Kidney epithelial cell (primary cell): ENCODE measurements around the gene ABAT. TPM values are rescaled to one million over a fixed set of nuclear protein-coding genes. Genes with fewer than 3 reads are reported as not detected.
A peak's percentile ranks its signal among the peaks of the same experiment; 100 is the strongest.

Experiments used
- DNase-seq: peaks from one replicate; pipeline ENCODE4 v3.0.0-alpha.2; 2010; ENCODE audit warnings: low read depth
- H3K27me3 ChIP-seq: 2 replicates; pipeline ENCODE4 v1.6.0; 2011; ENCODE audit warnings: low read length; ENCODE audit not compliant: control insufficient read depth, insufficient read depth
- H3K36me3 ChIP-seq: 2 replicates; pipeline ENCODE4 v1.5.1; 2011; ENCODE audit warnings: low read length; ENCODE audit not compliant: control insufficient read depth, insufficient read depth
- H3K4me3 ChIP-seq: 2 replicates; pipeline ENCODE4 v1.5.1; 2011; ENCODE audit warnings: low read depth, mild to moderate bottlenecking, control low read depth, low read length
- CTCF ChIP-seq: IDR thresholded peaks from 2 replicates; pipeline ENCODE4 v1.5.1; 2011; ENCODE audit warnings: mild to moderate bottlenecking, moderate library complexity, low read length, control low read depth, inconsistent platforms; ENCODE audit not compliant: insufficient read depth, poor library complexity, severe bottlenecking
- total RNA-seq: library from RNA; depleted of rRNA; stranded (reverse); fragments of >200 nt; gene quantifications from 2 replicates; pipeline ENCODE4 v1.2.3, GENCODE V29; 2015

ABAT gene
- total RNA-seq, 1 donor from 2014 or later: 7.5 TPM

DNA sequence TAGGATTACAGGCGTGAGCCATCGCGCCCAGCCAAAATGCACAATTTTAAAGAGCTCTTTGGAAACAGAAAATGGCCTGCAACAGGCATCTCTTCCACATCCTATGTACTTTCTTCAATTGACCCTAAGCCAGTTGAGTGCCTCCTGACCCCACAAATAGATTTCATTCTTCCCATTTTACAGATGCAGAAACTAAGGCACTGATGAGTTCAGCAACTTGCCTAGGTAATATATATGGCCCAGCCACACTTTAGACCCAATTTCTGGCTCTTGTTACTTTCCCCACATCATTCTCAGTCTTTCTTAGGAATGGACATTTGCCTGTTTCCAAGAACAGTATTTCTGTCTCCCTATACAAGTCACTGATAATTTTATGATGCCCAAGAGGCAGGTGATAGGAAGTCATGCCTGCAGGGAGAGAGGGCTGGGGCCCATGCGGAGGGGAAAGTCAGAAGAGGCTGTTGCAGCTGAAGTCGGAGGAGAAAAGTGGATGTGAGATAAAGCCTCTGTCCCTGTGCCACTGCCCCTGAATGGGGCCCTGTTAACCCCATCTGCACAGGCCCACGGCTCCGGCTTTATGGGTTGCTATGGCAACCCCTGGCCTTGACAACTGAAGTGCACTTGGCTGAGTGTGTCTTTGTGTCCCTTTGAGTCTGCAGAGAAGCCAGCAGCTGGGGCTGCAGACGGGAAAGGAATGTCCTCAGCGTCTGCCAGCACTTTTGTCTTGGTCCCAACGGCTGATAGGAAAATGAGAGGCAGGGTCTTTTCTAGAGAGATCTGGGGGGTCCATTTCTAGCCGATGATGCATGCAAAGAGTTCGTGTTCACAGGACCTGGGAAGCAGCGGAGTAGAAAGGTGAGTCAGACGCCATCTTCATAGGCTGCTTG, 45.9 kb downstream of the ABAT start:
- no peak overlapping the region for H3K4me3 ChIP-seq
- no peaks in the 10 kb centered on the region for H3K36me3 ChIP-seq
- TF ChIP-seq CTCF: no peak
- peak; percentile 52 for DNase-seq
- H3K27me3 ChIP-seq: peaks cover 3% of the 10 kb centered on the region

GRCh38 chr16:8720967-8721308, 46.5 kb downstream of the ABAT start:
- Histone ChIP-seq H3K4me3 (no peak overlapping the region), H3K27me3 (peaks cover 3% of the 10 kb centered on the region), H3K36me3 (no peaks in the 10 kb centered on the region)
- no peak for TF ChIP-seq CTCF
- no peak for DNase-seq

- DNase-seq: no peak
- Histone ChIP-seq H3K4me3 (no peak overlapping the region), H3K27me3 (peaks cover 3% of the 10 kb centered on the region), H3K36me3 (no peaks in the 10 kb centered on the region)
- no peak for TF ChIP-seq CTCF
These were observed 47.1 kb downstream of the ABAT start for GRCh38 chr16:8721336-8722024.

GRCh38 chr16:8722025-8722348, 47.6 kb downstream of the ABAT start:
- Histone ChIP-seq H3K36me3 (no peaks in the 10 kb centered on the region), H3K27me3 (peaks cover 3% of the 10 kb centered on the region), H3K4me3 (no peak overlapping the region)
- TF ChIP-seq CTCF: no peak
- DNase-seq: no peak

DNA sequence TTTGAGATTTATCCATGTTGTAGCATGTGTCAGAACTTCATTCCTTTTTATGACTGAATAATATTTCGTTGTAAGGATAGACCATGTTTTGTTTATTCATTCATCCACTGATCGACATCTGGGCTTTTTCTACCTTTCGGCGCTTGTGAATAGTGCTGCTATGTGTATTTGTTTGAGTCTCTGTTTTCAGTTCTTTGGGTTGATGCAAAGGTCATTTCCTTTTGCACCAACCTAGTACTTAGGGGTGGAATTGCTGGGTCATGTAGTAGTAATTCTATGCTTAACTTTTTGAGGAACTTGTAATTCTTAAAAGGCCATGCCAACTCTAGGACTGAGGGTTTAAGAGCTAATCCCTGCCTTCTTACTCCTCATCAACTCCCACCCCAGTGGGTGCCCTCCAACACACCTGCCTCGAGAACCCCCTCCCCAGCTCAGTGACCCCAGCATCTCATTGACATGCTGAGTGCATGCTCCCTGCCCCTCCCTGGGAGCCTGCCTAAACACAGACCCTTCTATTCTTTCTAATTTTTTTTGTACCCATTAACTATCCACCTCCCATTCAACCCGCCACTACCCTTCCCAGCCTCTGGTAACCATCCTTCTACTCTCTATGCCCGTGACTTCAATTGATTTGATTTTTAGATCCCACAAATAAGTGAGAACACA, 51.2 kb downstream of the ABAT start:
- no peaks in the 10 kb centered on the region for H3K36me3 ChIP-seq
- H3K27me3 ChIP-seq: peaks cover 5% of the 10 kb centered on the region
- DNase-seq: no peak
- TF ChIP-seq CTCF: no peak
- no peak overlapping the region for H3K4me3 ChIP-seq
